ENCODE data around the gene ZC3H18.

DNA sequence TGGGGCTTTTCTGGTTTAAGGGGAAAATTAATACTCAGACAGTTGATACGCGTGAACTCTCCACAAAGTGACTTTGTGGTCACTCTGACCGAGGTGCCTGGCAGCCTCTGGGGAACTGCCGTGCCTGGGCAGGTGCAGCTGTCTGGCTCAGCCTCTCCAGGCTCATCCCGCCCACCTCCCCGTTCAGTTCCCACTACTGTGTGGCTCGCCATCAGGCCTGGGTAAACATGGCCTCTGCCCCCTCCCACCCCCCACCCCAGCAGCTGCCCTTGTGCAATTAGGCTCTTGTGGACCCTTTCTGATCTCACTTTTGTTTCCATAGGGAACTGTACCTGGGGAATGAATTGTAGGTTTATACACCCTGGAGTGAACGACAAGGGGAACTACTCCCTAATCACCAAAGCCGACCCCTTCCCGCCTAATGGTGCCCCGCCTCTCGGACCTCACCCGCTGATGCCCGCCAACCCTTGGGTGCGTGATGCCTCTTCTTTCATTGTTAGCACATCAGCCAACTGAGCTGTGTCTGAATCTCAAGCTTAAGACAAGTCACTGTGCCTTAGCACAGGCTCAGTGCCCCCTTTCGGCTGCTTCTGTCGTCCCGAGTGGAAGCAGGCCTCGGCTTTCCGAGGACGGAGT, 27.8 kb downstream of the ZC3H18 start:
- TF ChIP-seq CTBP1 (IDR thresholded peaks at IDR 0.05; ENCODE audit: borderline replicate concordance), result no peak
- no peak for TF ChIP-seq TARDBP (IDR thresholded peaks at IDR 0.05)
- no peak for TF ChIP-seq LEF1 (IDR thresholded peaks at IDR 0.05; ENCODE audit: borderline replicate concordance)

All from HEK293T (cell line).